LNCaP clone FGC (cell line): ENCODE results near the gene MAMLD1.

Source experiments
- DNase-seq: peaks from one replicate; pipeline ENCODE4 v3.0.0-alpha.2; 2011; ENCODE audit warnings: low read depth
- H3K4me3 ChIP-seq: 2 replicates; pipeline ENCODE4 v1.5.1; 2011; ENCODE audit warnings: mild to moderate bottlenecking, low read depth, low read length, control low read depth
- CTCF ChIP-seq: IDR thresholded peaks from 2 replicates; pipeline ENCODE4 v1.5.1; 2012; ENCODE audit warnings: mild to moderate bottlenecking; ENCODE audit not compliant: control insufficient read depth, insufficient read depth; ENCODE audit errors: extremely low read depth

MAMLD1 gene

GRCh38 chrX:150362599-150363481 is at the start of gene MAMLD1:
MAMLD1 (plus strand) TSS chrX:150363317; CDS start chrX:150445517, 82,200 bp downstream.
- no peak for TF ChIP-seq CTCF
- DNase-seq = no peak
- peak within 1 kb of the TSS; percentile 23; the same call in 1 of the 2 replicates for H3K4me3 ChIP-seq

GRCh38 chrX:150313514-150313913 is 49.6 kb upstream of the MAMLD1 start:
- no peak for DNase-seq
- H3K4me3 ChIP-seq = no peak overlapping the region
- TF ChIP-seq CTCF = no peak

- no peak for DNase-seq
- TF ChIP-seq CTCF = no peak
- H3K4me3 ChIP-seq = no peak overlapping the region
These were observed 48.9 kb upstream of the MAMLD1 start for GRCh38 chrX:150314186-150314585.

GRCh38 chrX:150316564-150316963 is 46.6 kb upstream of the MAMLD1 start:
- H3K4me3 ChIP-seq = no peak overlapping the region
- no peak for TF ChIP-seq CTCF
- no peak for DNase-seq

GRCh38 chrX:150323020-150323419 is 40.1 kb upstream of the MAMLD1 start:
- no peak overlapping the region for H3K4me3 ChIP-seq
- no peak for TF ChIP-seq CTCF

GRCh38 chrX:150324035-150324728 is 38.9 kb upstream of the MAMLD1 start:
- TF ChIP-seq CTCF = no peak
- no peak for DNase-seq
- H3K4me3 ChIP-seq = no peak overlapping the region

More at GRCh38 chrX:150323020-150323419, 40.1 kb upstream of the MAMLD1 start:
- DNase-seq = no peak
